ENCODE data around the gene CBARP. TPM values are rescaled to one million over a fixed set of nuclear protein-coding genes. Genes with fewer than 3 reads are reported as not detected.

The CBARP gene
- total RNA-seq, 1 experiment from 2014 or later: 23.4 TPM

DNA sequence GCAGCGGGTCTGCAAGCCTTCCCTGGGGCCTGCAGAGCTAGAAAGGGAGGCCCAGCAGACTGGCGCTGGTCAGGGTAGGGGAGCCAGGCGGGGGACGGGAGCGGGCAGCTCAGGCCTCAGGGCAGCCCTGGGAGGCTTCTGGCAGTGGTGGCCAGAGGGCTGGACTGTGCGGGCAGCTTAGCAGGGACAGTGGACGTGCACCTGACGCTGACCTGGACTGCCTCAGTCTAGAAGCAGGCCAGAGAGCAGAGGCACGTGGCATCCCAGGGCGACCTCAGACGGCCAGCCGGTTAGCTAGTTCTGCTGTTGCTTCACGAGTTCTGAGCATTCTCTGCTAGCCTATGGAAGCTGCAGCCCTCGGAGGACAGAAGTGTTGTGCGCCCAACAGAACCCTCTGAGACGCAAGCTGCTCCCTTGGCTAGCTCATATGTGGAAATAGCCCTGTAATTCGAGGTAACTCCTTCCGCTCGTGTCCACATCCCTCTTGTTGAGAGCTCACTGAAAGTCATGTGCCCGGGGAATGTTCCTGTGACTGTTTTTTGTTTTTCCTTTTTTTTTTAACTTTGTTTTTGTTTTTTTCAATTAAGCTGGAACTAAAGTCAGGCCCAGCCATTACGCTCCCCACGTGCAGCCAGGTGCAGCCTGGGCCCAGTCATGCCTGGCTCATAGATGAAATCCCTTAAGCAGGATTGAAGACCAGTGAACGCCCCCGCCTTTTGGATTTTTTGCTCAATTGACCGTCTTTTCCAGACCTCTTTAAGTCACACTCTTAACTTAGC, 35.6 kb upstream of the CBARP start:
- H3K9me3 Mint-ChIP-seq: no peaks in the 10 kb centered on the region
- H3K27me3 Mint-ChIP-seq (ENCODE audit: low read depth): 0 out of 2 replicates have a peak, but pooled peaks cover 3% of the 10 kb centered on the region
- TF ChIP-seq NFATC4 (CRISPR knock-in tag; IDR thresholded peaks at IDR 0.05): 0 out of 2 replicates have a peak, but pooled peaks have one; percentile 35
- peak; percentile 73; the same call in 1 of the 2 replicates for TF ChIP-seq ZNF416 (CRISPR knock-in tag; IDR thresholded peaks at IDR 0.05)
- TF ChIP-seq, protein P1, sequence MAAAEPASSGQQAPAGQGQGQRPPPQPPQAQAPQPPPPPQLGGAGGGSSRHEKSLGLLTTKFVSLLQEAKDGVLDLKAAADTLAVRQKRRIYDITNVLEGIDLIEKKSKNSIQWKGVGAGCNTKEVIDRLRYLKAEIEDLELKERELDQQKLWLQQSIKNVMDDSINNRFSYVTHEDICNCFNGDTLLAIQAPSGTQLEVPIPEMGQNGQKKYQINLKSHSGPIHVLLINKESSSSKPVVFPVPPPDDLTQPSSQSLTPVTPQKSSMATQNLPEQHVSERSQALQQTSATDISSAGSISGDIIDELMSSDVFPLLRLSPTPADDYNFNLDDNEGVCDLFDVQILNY (CRISPR knock-in tag; IDR thresholded peaks at IDR 0.05): no peak
- TF ChIP-seq, protein P2, sequence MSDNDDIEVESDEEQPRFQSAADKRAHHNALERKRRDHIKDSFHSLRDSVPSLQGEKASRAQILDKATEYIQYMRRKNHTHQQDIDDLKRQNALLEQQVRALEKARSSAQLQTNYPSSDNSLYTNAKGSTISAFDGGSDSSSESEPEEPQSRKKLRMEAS (CRISPR knock-in tag; IDR thresholded peaks at IDR 0.05): no peak
- TF ChIP-seq ETV6 (CRISPR knock-in tag; IDR thresholded peaks at IDR 0.05): no peak
- TF ChIP-seq ZNF138 (CRISPR knock-in tag; conservative IDR thresholded peaks at IDR 0.05): no peak
- peak; percentile 41; the same call in 1 of the 2 replicates for TF ChIP-seq EMX1 (CRISPR knock-in tag; IDR thresholded peaks at IDR 0.05)
- TF ChIP-seq ZNF423 (CRISPR knock-in tag; IDR thresholded peaks at IDR 0.05): no peak
- TF ChIP-seq PRRX2 (CRISPR knock-in tag; IDR thresholded peaks at IDR 0.05): 0 out of 2 replicates have a peak, but pooled peaks have one; percentile 31
- H3K4me3 Mint-ChIP-seq: peak overlapping the region; percentile 49
- DNase-seq (ENCODE audit: low spot score) (no peak), ATAC-seq (no peak)
- H3K4me1 Mint-ChIP-seq: peaks cover 45% of the 10 kb centered on the region
- peak overlapping the region; percentile 95 for H3K27ac Mint-ChIP-seq
- H3K36me3 Mint-ChIP-seq: peaks cover 45% of the 10 kb centered on the region
- ChIA-PET CTCF (interaction anchor here (0.6 to 3.0 kb wide), 3 partner anchors 29 to 231 kb away, joined by 3 to 24 read pairs (median 3); no protein-coding TSS in a partner anchor), POLR2A (interaction anchor here (0.6 to 1.7 kb wide), 7 partner anchors 13 to 1226 kb away, joined by 3 to 6 read pairs (median 3); no protein-coding TSS in a partner anchor)

DNA sequence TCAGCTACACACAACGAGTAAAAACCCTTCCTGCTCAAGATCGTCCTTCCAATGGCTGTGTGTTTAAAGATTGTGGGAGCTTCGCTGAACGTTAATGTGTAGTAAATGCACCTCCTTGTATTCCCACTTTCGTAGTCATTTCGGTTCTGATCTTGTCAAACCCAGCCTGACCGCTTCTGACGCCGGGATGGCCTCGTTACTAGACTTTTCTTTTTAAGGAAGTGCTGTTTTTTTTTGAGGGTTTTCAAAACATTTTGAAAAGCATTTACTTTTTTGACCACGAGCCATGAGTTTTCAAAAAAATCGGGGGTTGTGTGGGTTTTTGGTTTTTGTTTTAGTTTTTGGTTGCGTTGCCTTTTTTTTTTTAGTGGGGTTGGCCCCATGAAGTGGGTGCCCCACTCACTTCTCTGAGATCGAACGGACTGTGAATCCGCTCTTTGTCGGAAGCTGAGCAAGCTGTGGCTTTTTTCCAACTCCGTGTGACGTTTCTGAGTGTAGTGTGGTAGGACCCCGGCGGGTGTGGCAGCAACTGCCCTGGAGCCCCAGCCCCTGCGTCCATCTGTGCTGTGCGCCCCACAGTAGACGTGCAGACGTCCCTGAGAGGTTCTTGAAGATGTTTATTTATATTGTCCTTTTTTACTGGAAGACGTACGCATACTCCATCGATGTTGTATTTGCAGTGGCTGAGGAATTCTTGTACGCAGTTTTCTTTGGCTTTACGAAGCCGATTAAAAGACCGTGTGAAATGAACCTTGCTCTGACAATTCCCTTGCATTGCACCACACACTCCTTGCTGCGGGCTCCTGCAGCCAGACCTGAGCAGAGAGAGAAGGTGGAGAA, 34.8 kb upstream of the CBARP start:
- H3K27ac Mint-ChIP-seq: peak overlapping the region; percentile 94
- ChIA-PET CTCF (interaction anchor here (3.0 kb wide), 1 partner anchor 28 kb away, joined by 24 read pairs; no protein-coding TSS in a partner anchor), POLR2A (interaction anchor here (0.6 to 1.2 kb wide), 3 partner anchors 13 to 1227 kb away, joined by 3 read pairs; no protein-coding TSS in a partner anchor)
- H3K36me3 Mint-ChIP-seq: peaks cover 45% of the 10 kb centered on the region
- no peak for DNase-seq (ENCODE audit: low spot score)
- ATAC-seq: no peak
- H3K4me1 Mint-ChIP-seq: peaks cover 52% of the 10 kb centered on the region
- H3K4me3 Mint-ChIP-seq: peak overlapping the region; percentile 34
- H3K9me3 Mint-ChIP-seq: no peaks in the 10 kb centered on the region
- TF ChIP-seq OVOL2 (CRISPR knock-in tag; IDR thresholded peaks at IDR 0.05; ENCODE audit: borderline replicate concordance) (no peak), RELA (CRISPR knock-in tag; IDR thresholded peaks at IDR 0.05; ENCODE audit: borderline replicate concordance) (0 out of 2 replicates have a peak, but pooled peaks have one; percentile 22)
- TF ChIP-seq, protein P3, sequence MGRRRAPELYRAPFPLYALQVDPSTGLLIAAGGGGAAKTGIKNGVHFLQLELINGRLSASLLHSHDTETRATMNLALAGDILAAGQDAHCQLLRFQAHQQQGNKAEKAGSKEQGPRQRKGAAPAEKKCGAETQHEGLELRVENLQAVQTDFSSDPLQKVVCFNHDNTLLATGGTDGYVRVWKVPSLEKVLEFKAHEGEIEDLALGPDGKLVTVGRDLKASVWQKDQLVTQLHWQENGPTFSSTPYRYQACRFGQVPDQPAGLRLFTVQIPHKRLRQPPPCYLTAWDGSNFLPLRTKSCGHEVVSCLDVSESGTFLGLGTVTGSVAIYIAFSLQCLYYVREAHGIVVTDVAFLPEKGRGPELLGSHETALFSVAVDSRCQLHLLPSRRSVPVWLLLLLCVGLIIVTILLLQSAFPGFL (CRISPR knock-in tag; IDR thresholded peaks at IDR 0.05; ENCODE audit: borderline replicate concordance): no peak
- TF ChIP-seq, protein P4, sequence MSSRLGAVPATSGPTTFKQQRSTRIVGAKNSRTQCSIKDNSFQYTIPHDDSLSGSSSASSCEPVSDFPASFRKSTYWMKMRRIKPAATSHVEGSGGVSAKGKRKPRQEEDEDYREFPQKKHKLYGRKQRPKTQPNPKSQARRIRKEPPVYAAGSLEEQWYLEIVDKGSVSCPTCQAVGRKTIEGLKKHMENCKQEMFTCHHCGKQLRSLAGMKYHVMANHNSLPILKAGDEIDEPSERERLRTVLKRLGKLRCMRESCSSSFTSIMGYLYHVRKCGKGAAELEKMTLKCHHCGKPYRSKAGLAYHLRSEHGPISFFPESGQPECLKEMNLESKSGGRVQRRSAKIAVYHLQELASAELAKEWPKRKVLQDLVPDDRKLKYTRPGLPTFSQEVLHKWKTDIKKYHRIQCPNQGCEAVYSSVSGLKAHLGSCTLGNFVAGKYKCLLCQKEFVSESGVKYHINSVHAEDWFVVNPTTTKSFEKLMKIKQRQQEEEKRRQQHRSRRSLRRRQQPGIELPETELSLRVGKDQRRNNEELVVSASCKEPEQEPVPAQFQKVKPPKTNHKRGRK (CRISPR knock-in tag; IDR thresholded peaks at IDR 0.05; ENCODE audit: borderline replicate concordance): no peak
- 0 out of 2 replicates have a peak, but pooled peaks cover 3% of the 10 kb centered on the region for H3K27me3 Mint-ChIP-seq (ENCODE audit: low read depth)
